Activated CD8-positive, alpha-beta memory T cell treated with anti-CD3 and anti-CD28 coated beads, Interleukin-2, amount 50 U/mL, for 48 hours (primary cell): ENCODE measurements around the gene KIR3DL1.
A peak's percentile ranks its signal among the peaks of the same experiment; 100 is the strongest.
"Not testable (repeated sequence)": the region's sequence is repeated elsewhere in the genome, so short reads cannot be mapped to it uniquely, and the experiment has no call there.

Experiments used
- DNase-seq: peaks from one replicate; pipeline ENCODE4 v3.0.0-alpha.2; 2020

KIR3DL1 gene

GRCh38 chr19:54816251-54816650 is at the start of gene KIR3DL1:
Gene KIR3DL1 (plus strand): TSS chr19:54816468.
- not testable (repeated sequence) for DNase-seq

GRCh38 chr19:54769646-54770045 is 46.6 kb upstream of the KIR3DL1 start, which contains the start of gene KIR2DL1:
Gene KIR2DL1 (plus strand): TSS chr19:54769793. CDS start chr19:54769851, 58 bp downstream.
- not testable (repeated sequence) for DNase-seq

GRCh38 chr19:54770511-54770910 is 45.8 kb upstream of the KIR3DL1 start:
- DNase-seq: not testable (repeated sequence)

- DNase-seq: not testable (repeated sequence)
Observed at GRCh38 chr19:54771018-54771960, 45.0 kb upstream of the KIR3DL1 start.

- DNase-seq: not testable (repeated sequence)
Observed at GRCh38 chr19:54772666-54773065, 43.6 kb upstream of the KIR3DL1 start.

GRCh38 chr19:54775095-54775815 is 41.0 kb upstream of the KIR3DL1 start:
- not testable (repeated sequence) for DNase-seq

GRCh38 chr19:54775830-54776229 is 40.4 kb upstream of the KIR3DL1 start:
- not testable (repeated sequence) for DNase-seq

GRCh38 chr19:54777851-54778250 is 38.4 kb upstream of the KIR3DL1 start:
- DNase-seq: not testable (repeated sequence)

GRCh38 chr19:54778896-54779295 is 37.4 kb upstream of the KIR3DL1 start:
- not testable (repeated sequence) for DNase-seq

GRCh38 chr19:54782916-54783315 is 33.4 kb upstream of the KIR3DL1 start:
- DNase-seq: not testable (repeated sequence)

GRCh38 chr19:54786091-54786723 is 30.1 kb upstream of the KIR3DL1 start:
- DNase-seq: not testable (repeated sequence)

- not testable (repeated sequence) for DNase-seq
Observed at GRCh38 chr19:54788154-54788553, 28.1 kb upstream of the KIR3DL1 start.

- peak; percentile 28 for DNase-seq
Observed at GRCh38 chr19:54790711-54791110, 25.6 kb upstream of the KIR3DL1 start.

GRCh38 chr19:54791476-54791875 is 24.8 kb upstream of the KIR3DL1 start:
- no peak for DNase-seq

GRCh38 chr19:54792814-54793213 is 23.5 kb upstream of the KIR3DL1 start:
- DNase-seq: no peak

- no peak for DNase-seq
Observed at GRCh38 chr19:54795758-54796157, 20.5 kb upstream of the KIR3DL1 start.

- DNase-seq: no peak
Observed at GRCh38 chr19:54803410-54803809, 12.9 kb upstream of the KIR3DL1 start, which contains the start of gene KIR2DL4. Gene KIR2DL4 (plus strand): TSS chr19:54803610. CDS start chr19:54803652, 42 bp downstream.

GRCh38 chr19:54804101-54804500 is 12.2 kb upstream of the KIR3DL1 start:
- no peak for DNase-seq

- DNase-seq: no peak
Observed at GRCh38 chr19:54804571-54804970, 11.7 kb upstream of the KIR3DL1 start.

- no peak for DNase-seq
Observed at GRCh38 chr19:54805665-54806515, 10.4 kb upstream of the KIR3DL1 start.

- no peak for DNase-seq
Observed at GRCh38 chr19:54806516-54806838, 9.8 kb upstream of the KIR3DL1 start.

GRCh38 chr19:54814571-54814970 is 1.7 kb upstream of the KIR3DL1 start:
- not testable (repeated sequence) for DNase-seq
